ENCODE results near the gene CER1. TPM values are rescaled to one million over a fixed set of nuclear protein-coding genes. Genes with fewer than 3 reads are reported as not detected.
"Not testable (repeated sequence)": the region's sequence is repeated elsewhere in the genome, so short reads cannot be mapped to it uniquely, and the experiment has no call there.

CER1 gene
- total RNA-seq, 4 donors from 2014 or later, result 1.5 TPM; not detected in 3

DNA sequence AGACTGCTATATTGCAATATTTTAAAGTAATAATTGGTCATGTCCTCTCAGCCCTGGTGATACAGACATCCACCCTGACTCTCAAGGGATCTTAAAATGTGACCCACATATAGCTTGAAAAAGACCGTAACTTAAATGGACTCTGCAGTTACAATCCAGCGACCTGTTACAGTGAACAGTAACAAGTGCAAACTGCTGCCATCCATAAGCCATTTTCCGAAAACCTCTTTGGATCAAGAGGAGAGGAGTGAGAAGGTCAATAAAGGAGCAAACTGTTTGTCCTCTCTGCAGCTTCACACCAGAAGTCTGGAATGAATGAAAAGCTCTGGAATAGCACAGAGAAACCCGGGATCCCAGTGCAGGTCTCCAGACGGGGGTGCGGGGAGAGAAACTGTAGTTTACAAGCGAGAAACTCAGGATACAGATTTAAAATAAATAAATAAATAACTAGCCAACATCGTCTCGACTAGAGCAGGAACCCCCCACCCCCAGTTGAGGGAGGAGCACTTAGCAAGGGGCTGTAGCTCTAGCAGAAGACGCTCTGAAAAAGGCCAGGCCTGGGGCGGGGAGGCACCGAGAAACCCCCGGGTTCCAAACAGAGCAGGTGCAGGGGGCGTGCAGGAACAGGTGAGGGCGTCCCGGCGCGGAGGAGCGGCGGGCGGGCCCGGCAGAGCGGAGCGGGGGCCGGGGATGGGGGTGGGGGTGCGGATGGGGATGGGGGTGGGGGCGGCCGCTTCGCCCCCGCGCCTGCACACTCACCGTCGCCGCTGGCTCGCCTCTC is 29.9 kb downstream of the CER1 start:
- H3K27ac ChIP-seq, result peak overlapping the region in 3 of 4 donors; percentile 50 to 78 (median 78)
- no peaks in the 10 kb centered on the region for H3K9me3 ChIP-seq
- peaks cover 0 to 27% (median 13%) of the 10 kb centered on the region in 4 donors for H3K4me1 ChIP-seq
- H3K4me3 ChIP-seq, result peak overlapping the region; percentile 59 to 92 (median 80)
- no peak for TF ChIP-seq POLR2A (IDR thresholded peaks at IDR 0.05)
- no peak for TF ChIP-seq EP300 (IDR thresholded peaks at IDR 0.05)
- TF ChIP-seq, protein P1, sequence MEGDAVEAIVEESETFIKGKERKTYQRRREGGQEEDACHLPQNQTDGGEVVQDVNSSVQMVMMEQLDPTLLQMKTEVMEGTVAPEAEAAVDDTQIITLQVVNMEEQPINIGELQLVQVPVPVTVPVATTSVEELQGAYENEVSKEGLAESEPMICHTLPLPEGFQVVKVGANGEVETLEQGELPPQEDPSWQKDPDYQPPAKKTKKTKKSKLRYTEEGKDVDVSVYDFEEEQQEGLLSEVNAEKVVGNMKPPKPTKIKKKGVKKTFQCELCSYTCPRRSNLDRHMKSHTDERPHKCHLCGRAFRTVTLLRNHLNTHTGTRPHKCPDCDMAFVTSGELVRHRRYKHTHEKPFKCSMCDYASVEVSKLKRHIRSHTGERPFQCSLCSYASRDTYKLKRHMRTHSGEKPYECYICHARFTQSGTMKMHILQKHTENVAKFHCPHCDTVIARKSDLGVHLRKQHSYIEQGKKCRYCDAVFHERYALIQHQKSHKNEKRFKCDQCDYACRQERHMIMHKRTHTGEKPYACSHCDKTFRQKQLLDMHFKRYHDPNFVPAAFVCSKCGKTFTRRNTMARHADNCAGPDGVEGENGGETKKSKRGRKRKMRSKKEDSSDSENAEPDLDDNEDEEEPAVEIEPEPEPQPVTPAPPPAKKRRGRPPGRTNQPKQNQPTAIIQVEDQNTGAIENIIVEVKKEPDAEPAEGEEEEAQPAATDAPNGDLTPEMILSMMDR (IDR thresholded peaks at IDR 0.05), result no peak
- DNase-seq (ENCODE audit: low spot score in 2 of 2), result no peak
- peaks cover 0 to 21% (median 0%) of the 10 kb centered on the region in 3 donors for H3K36me3 ChIP-seq
- H3K27me3 ChIP-seq, result no peaks in the 10 kb centered on the region
- 1 to 4% methylated on average over 11 to 22 of the region's 35 CpGs for WGBS, 2 donors

DNA sequence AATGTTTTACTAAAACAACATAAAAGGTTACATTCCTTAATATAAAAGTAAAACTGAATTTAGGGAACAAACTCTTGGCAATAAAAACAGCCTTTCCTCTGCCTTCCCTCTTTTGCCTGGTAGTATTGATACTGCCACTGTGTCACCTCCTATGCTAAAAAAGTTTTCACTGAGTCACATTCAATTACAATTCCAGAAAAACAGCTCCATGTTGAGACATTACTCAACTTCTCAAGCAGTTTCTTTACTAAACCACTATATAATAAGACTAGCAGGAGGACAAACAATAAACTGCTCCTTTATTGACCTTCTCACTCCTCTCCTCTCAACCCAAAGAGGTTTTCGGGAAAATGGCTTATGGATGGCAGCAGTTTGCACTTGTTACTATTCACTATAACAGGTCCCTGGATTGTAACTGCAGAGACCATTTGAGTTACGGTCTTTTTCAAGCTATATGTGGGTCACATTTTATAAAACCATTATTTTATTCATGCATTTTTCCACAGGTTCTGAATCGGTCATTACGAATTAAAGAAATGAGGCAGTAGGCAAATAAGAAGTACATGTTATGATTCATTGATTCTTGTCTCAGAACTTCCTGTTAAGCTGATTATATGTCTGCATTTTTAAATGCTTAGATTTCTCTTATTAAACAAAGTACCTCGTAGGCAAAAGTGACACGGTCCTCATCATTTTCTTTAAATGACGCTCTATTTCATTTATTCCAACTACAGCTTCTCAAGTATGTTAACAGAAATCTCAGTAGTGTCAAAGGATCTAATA is 31.4 kb downstream of the CER1 start:
- Histone ChIP-seq H3K4me1 (peaks cover 0 to 27% (median 13%) of the 10 kb centered on the region in 4 donors), H3K27ac (no peak overlapping the region), H3K27me3 (no peaks in the 10 kb centered on the region), H3K9me3 (no peaks in the 10 kb centered on the region), H3K4me3 (no peak overlapping the region), H3K36me3 (peaks cover 0 to 29% (median 0%) of the 10 kb centered on the region in 3 donors)
- no peak for DNase-seq (ENCODE audit: low spot score in 2 of 2)
- WGBS, 2 donors, result 81 to 84% methylated on average over 7 of the region's 7 CpGs
- TF ChIP-seq POLR2A (IDR thresholded peaks at IDR 0.05) (no peak), EP300 (IDR thresholded peaks at IDR 0.05) (no peak)

DNA sequence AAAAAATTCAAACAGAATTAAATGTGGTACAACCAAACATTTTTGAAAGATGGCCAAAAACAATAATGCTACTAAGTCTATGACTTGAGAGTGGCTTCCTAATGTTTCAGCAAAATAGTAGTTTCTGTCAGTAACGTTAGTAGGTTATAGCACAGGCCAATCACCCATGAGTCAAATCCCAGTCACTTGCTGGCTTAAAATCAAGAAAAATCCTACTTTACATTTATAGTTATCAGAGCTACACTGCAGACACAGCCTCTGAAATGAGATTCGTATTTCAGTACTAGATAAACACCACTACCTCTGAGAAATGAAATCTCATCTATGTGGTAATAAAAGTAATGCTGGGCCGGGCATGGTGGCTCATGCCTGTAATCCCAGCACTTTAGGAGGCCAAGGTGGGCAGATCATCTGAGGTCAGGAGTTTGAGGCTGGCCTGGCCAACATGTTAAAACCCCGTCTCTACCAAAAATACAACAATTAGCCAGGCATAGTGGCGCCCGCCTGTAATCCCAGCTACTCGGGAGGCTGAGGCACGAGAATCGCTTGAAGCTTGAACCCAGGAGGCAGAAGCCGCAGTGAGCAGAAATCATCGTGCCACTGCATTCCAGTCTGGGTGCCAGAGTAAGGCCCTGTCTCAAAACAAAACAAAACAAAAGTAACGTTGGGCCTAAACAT is 35.4 kb downstream of the CER1 start:
- WGBS, 2 donors, result 81% methylated on average over 12 of the region's 12 CpGs
- no peak for DNase-seq (ENCODE audit: low spot score in 2 of 2)
- H3K36me3 ChIP-seq, result peaks cover 0 to 42% (median 0%) of the 10 kb centered on the region in 3 donors
- TF ChIP-seq, protein P1 (IDR thresholded peaks at IDR 0.05), result no peak
- TF ChIP-seq EP300 (IDR thresholded peaks at IDR 0.05), result no peak
- TF ChIP-seq POLR2A (IDR thresholded peaks at IDR 0.05), result no peak
- H3K4me1 ChIP-seq, result peaks cover 0 to 20% (median 8%) of the 10 kb centered on the region in 4 donors
- H3K27ac ChIP-seq, result no peak overlapping the region
- no peak overlapping the region for H3K4me3 ChIP-seq
- no peaks in the 10 kb centered on the region for H3K27me3 ChIP-seq
- H3K9me3 ChIP-seq, result no peaks in the 10 kb centered on the region

DNA sequence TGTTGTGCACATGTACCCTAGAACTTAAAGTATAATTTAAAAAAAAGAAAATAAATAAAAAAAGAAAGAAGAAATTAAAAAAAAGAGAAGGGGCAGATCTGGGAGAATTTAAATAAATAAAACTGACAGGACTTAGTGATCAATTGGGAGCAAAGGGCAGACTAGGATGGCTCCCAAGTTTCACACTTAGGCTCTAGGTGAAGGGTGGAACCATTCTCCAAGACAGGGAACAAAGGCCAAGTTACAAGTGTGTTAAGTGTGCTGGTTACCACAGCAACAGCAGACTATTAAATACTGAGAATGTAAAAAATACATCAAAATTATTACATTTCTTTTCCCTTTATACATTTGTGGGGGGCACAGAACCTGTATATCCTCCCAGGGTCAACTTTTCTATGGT is 36.4 kb downstream of the CER1 start:
- H3K4me1 ChIP-seq, result peaks cover 0 to 9% (median 4%) of the 10 kb centered on the region in 4 donors
- no peak for TF ChIP-seq POLR2A (IDR thresholded peaks at IDR 0.05)
- no peak for TF ChIP-seq EP300 (IDR thresholded peaks at IDR 0.05)
- TF ChIP-seq, protein P1 (IDR thresholded peaks at IDR 0.05), result no peak
- no peak for DNase-seq (ENCODE audit: low spot score in 2 of 2)
- no peak overlapping the region for H3K4me3 ChIP-seq
- H3K9me3 ChIP-seq, result no peaks in the 10 kb centered on the region
- H3K36me3 ChIP-seq, result peaks cover 0 to 49% (median 0%) of the 10 kb centered on the region in 3 donors
- H3K27me3 ChIP-seq, result no peaks in the 10 kb centered on the region
- no peak overlapping the region for H3K27ac ChIP-seq

DNA sequence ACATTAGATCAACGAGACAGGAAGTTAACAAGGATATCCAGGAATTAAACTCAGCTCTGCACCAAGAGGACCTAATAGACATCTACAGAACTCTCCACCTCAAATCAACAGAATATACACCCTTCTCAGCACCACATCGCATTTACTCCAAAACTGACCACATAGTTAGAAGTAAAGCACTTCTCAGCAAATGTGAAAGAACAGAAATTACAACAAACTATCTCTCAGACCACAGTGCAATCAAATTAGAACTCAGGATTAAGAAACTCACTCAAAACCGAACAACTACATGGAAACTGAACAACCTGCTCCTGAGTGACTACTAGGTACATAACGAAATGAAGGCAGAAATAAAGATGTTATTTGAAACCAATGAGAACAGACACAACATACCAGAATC is 39.9 kb downstream of the CER1 start:
- H3K27ac ChIP-seq; H3K27me3 ChIP-seq; DNase-seq (ENCODE audit: low spot score in 2 of 2); H3K4me1 ChIP-seq; H3K4me3 ChIP-seq; H3K9me3 ChIP-seq: not testable (repeated sequence)
- 94 to 98% methylated on average over 4 of the region's 4 CpGs for WGBS, 2 donors
- peaks cover 0 to 40% (median 0%) of the 10 kb centered on the region in 3 donors for H3K36me3 ChIP-seq

Measured in tibial nerve (tissue), 4 donors.